NCI-H1417 treated with DMSO at 0.1 percent for 48 hours (cell line): ENCODE data around the gene COX10.
"Not testable (repeated sequence)": the region's sequence is repeated elsewhere in the genome, so short reads cannot be mapped to it uniquely, and the experiment has no call there.

ENCODE experiments used
- DNase-seq: peaks from one replicate; lab custom pipeline; 2025; lab: John Stamatoyannopoulos, UW

The COX10 gene

DNA sequence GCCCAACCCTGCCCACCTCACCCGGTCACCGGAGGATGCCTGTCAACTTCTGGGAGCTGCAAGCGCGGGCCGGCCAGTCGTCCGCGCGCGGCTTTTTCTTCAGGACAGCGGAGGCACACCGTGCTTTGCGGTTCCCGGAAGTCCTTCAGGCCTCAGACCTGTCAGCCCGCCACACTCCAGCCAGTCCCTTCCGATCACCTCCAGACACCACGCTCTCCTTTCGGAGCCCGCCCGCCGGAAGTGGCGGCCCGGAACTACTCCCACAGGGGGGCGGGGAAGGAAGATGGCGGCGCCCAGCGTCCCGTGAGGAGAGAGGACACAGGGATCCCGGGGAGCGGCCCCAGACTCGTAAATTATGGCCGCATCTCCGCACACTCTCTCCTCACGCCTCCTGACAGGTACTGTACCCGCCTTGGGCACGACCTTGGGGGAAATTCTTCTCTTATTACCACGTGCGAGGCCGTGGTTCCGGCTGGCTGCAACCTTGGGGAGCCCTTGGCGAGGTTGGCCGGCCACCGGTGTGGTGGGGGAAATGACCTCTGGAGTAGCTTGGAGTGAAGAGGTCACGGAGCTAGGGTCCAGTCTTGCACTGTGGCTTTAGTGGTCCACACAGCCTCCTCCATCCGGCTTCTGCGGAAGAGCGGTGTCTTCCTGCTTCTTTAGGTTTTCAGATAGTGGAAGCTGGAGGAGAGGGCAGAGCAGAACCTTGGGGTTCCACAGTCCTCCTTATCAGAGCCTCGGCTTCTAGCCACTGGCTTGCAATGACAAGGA, at the start of gene COX10:
COX10 (plus strand) TSS at position 254 of the 771 bp plus-strand sequence; CDS start at position 356, 102 bp downstream.
- DNase-seq: peak; percentile 37

DNA sequence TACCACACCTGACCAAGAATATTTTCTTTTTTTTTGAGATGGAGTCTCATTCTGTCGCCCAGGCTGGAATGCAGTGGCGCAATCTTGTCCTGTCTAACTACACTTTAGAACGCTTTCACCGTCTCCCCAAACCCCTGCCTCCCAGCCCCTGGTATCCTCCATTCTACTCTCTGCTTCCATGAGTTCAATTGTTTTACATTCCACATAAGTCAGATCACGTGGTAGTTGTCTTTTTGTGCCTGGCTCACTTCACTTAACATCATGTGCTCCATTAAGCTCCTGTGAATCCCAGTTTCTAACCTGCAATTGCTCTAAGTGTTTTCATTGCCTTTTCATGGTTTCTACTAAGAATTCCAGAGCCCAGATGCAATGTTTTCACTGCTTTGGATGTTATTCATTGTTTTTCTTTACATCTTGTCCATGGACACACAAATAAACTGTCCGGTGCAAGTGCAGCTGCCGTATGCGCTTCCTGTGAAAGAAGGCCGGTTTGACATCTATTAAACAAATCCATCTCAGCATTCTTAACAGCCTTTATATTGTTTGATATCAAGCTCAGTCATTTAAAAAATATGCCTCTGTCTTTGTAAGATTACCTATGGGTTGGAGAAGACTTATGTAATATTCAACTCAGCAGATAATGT, 47.5 kb upstream of the COX10 start:
- DNase-seq: not testable (repeated sequence)

- not testable (repeated sequence) for DNase-seq
Measured at GRCh38 chr17:14029755-14030154, 39.5 kb upstream of the COX10 start.

DNA sequence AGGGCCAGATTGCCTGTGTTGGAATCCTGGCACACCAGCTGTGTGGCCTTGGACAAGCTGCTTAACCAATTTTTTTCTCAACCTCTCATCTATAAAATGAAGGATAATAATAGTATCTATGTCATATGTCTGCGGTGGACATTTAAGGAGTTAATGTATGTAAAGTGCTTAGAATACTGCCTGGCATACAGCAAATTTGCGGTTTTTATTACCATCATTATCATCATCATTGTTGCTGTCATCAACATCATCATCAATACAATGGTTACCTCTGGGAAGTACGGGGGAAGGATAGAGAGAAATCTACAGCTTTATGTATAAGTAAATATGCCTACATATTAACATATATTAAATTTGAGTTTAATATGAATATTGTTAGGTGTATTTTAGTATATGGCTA, 37.1 kb upstream of the COX10 start:
- DNase-seq: peak; percentile 2

DNA sequence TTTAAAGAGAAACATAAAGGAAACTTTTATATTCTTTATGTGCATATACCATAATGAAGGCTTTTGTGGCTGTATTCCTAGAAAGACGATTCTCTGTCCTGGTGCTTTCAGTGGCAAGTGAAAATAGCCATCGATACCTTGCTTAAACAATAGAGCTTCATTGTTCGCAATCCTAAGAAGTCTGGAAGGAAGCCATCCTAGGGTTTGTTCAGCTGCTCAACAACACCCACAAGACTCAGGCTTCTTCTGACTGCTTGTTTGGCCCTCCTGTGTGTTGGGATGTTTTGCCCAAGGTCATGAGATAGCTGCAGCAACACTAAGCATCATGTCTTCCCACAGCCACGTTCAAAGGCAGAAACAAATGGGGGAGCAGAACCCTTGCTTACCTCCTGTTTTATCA, 36.1 kb upstream of the COX10 start:
- DNase-seq: no peak

DNA sequence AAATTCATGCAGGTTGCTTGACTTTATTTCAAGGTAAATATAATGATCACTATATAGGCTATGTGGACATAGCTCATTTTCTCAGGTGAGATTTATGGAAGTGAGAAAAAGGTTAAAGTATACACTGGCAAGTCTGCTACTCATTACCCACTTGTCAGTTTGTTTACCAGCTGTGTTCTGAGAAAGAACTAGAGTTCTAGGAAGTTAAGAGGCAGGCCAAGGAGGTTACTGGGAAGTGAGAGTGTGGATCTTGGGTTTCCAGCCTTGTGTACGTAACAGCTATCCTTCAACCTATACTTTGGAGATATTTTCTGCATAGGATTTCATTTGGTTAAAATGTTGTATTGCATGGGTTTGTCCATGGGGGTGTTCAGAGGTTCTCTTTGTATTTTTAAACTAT, 31.9 kb upstream of the COX10 start:
- DNase-seq: no peak

- no peak for DNase-seq
Measured at GRCh38 chr17:14038206-14038605, 31.1 kb upstream of the COX10 start.

- DNase-seq: no peak
Measured at GRCh38 chr17:14042411-14042810, 26.9 kb upstream of the COX10 start.

- no peak for DNase-seq
Measured at GRCh38 chr17:14044702-14045101, 24.6 kb upstream of the COX10 start.

- no peak for DNase-seq
Measured at GRCh38 chr17:14046978-14047377, 22.3 kb upstream of the COX10 start.

DNA sequence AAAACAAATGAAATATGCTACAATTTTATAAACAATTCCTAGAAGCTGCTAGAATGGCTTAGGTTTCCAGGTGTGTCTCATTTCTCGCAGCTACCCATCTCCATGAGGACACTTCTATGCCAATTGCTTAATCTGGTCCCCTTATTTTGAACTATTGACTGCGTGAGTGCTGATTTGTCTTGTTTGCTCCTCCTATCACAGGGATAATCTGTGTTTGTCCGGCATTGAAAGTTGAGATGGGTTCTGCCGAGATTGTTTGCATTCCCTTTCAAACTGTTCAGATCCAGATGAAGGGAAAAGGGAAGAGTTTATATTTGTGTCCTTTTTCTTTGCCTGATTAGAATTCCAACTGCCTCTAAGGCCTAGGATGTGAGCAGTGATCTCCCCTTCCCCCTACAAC, 21.7 kb upstream of the COX10 start:
- DNase-seq: no peak

DNA sequence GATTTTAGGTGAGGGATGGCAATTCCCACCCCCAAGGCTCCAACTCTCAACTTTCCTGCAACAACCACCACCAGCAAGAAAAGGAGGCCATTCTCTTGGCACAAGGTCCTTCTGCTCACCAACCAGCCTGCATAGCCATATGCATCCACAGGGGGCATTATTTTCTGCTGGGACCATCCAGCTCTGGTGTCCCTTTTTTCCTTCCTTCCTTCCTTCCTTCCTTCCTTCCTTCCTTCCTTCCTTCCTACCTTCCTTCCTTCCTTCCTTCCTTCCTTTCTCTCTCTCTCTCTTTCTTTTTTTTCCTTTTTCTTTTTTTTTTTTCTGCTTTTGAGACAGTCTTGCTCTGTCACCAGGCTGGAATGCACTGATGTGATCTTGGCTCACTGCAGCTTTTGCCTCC, 21.1 kb upstream of the COX10 start:
- DNase-seq: no peak

DNA sequence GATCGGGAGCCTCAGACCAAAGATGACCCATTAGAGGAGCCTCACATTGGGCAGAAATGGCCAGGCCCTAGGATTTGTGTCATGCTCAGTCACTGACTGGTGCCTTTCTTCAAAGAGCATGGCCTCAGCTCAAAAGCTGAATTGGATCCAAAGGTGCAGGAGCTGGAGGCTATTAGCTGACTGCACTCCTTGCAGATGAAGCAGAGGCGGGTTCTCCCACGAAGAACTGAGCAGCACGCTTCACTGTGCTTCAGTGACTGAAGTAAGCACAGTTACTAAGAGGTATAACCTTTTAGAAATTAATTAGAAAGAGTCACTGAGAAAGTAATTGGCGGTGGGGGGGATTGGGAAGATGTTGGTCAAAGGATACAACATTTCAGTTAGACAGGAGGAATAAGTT, 18.7 kb upstream of the COX10 start:
- no peak for DNase-seq

DNA sequence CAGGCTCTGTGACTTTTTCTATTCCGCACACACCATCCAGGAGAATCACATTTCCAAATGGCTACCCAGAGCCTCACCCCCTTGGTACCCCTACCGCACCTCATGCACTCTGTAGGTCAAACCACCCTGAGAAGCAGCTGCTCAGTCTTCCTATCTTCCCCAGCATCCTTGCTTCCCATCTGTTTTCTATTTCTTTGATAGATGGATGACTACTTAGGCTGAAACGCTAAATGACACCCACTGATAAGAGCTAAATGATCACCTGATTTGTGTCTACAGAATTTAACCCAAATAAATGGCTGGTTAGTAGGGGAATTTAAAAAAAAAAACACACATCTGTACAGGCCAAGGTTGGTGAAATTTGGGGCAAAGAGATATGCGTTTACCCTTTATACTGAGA, 17.6 kb upstream of the COX10 start:
- no peak for DNase-seq

GRCh38 chr17:14052886-14053615, 16.3 kb upstream of the COX10 start:
- no peak for DNase-seq

DNA sequence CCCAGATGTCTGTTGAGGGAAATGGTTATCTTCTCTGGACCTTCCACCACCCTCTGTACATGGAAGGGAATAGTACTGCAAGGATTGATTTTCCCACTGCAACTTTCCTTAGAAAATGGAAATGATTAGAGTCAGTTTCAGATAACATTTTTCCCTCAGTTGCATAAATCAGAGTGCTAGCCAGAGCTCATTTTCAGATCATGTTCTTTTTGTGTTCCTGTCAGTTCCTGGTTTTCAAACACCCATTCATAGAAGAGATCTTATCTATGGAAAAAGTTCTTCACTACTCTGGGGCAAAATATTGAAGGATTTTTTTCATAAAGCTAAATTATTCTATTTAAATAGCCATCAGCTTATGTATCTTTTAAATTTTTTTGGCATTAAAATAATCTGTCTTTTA, 11.7 kb upstream of the COX10 start:
- DNase-seq: no peak

GRCh38 chr17:14058051-14058450, 11.3 kb upstream of the COX10 start:
- DNase-seq: no peak

GRCh38 chr17:14060706-14061105, 8.6 kb upstream of the COX10 start:
- no peak for DNase-seq

- no peak for DNase-seq
Measured at GRCh38 chr17:14061666-14062560, 7.4 kb upstream of the COX10 start.

- DNase-seq: no peak
Measured at GRCh38 chr17:14067347-14067746, 2.0 kb upstream of the COX10 start.

DNA sequence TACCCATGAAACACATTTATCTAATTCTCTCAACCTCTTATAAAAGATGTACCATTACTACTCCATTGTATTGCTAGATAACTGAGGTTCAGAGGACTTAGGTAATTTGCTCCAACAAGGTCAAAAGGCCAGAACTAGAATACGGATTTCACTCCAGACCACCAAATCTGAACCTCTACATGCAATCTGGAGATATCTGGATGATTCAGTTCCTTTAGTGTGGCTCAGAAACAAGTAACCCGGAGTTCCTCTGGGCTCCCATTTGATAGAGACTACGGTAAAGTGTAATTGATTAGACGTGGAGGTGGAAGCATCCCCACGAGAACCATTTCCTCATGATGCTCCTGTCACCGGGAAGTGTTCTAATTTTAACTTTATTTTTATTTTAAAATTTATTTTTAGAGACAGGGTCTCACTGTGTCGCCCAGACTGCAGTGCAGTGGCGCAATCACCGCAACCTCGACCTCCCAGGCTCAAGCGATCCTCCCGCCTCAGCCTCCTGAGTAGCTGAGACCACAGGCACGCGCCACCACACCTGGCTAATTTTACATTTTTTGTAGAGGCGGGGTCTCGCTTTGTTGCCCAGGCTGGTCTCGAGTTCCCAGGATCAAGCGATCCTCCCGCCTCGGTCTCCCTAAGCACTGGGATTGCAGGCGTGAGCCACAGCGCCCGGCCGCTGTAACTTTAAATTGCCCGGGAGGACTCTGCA, 608 bp upstream of the COX10 start:
- no peak for DNase-seq
